ENCODE results near the gene RPH3AL.
"Not testable (repeated sequence)": the region's sequence is repeated elsewhere in the genome, so short reads cannot be mapped to it uniquely, and the experiment has no call there.

RPH3AL gene

DNA sequence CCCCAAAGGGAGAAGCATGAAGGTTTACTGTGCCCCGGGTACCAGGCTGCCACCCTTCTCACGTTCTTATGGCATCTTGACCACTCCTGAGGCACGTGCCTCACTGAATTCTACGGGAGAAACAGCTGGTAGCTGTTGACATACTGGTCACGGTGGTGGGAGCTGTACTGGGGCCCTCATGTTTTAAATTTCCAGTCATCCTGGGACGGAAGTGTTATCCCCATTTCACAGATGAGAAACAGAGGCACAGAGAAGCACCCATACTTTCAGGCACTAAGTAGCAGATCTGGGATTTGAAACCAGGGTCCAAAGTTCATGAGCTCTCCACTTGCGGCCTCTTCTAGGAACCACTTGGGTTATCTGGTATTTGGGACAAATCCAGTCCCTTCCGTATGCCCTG lies 144.8 kb downstream of the RPH3AL start:
- no peak overlapping the region for H3K4me3 ChIP-seq (ENCODE audit: low read depth, low read length)
- TF ChIP-seq, protein P1, sequence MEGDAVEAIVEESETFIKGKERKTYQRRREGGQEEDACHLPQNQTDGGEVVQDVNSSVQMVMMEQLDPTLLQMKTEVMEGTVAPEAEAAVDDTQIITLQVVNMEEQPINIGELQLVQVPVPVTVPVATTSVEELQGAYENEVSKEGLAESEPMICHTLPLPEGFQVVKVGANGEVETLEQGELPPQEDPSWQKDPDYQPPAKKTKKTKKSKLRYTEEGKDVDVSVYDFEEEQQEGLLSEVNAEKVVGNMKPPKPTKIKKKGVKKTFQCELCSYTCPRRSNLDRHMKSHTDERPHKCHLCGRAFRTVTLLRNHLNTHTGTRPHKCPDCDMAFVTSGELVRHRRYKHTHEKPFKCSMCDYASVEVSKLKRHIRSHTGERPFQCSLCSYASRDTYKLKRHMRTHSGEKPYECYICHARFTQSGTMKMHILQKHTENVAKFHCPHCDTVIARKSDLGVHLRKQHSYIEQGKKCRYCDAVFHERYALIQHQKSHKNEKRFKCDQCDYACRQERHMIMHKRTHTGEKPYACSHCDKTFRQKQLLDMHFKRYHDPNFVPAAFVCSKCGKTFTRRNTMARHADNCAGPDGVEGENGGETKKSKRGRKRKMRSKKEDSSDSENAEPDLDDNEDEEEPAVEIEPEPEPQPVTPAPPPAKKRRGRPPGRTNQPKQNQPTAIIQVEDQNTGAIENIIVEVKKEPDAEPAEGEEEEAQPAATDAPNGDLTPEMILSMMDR (IDR thresholded peaks at IDR 0.05; ENCODE audit: borderline replicate concordance, insufficient read depth, low read depth, low read length): no peak

DNA sequence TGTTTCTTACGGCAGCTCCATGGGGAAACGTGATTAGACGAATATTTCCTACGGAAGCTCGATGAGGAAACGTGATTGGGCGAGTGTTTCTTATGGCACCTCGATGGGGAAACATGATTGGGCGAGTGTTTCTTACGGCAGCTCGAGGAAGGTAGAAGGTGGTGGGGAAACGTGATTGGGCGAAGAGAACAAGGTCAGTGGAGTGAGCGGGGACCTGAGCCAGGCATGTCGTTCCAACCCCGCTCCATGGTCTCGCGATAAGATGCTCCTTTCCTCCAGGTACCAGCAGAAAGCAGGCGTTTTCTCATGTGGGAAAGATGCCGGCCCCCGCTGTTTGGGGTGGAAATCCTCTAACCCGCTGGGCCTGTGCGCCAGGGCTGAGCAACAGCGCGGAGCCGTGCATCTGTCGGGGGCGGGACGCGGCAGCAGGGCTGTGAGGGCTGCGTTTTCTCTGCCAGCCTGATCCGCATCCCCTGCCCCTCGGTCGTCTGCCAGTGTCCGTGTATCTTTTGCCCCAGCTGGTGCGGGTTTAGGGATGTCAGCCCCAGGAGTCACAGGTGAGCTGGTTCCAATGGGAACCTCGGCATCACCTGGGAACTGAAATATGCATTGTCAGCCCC lies 145.6 kb downstream of the RPH3AL start:
- TF ChIP-seq, protein P1 (IDR thresholded peaks at IDR 0.05; ENCODE audit: borderline replicate concordance, insufficient read depth, low read depth, low read length): no peak
- no peak overlapping the region for H3K4me3 ChIP-seq (ENCODE audit: low read depth, low read length)

DNA sequence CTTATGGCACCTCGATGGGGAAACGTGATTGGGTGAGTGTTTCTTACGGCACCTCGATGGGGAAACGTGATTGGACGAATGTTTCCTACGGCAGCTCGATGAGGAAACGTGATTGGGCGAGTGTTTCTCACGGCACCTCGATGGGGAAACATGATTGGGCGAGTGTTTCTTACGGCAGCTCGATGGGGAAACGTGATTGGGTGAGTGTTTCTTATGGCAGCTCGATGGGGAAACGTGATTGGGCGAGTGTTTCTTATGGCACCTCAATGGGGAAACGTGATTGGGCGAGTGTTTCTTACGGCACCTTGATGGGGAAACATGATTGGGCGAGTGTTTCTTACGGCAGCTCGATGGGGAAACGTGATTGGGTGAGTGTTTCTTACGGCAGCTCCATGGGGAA lies 146.1 kb downstream of the RPH3AL start:
- H3K4me3 ChIP-seq (ENCODE audit: low read depth, low read length): not testable (repeated sequence)

DNA sequence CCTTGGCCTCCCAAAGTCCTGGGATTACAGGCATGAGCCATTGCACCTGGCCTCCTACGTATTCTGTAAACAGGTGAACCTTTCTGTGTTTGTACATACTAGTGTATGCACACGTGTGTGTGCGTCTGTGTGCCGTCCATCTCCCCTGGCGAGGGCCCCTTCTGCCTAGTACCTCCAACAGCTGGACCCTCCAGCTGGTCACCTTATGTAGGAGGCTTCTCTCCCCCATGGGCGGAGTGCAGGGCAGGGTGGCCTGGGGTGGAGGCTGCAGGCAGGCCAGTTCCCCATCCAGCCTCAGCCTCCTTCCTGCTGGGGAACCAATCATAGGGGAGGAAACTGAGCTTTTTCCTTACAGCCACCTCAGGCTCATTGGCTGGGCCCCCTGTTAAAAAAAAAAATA lies 146.8 kb downstream of the RPH3AL start:
- H3K4me3 ChIP-seq (ENCODE audit: low read depth, low read length): no peak overlapping the region
- TF ChIP-seq, protein P1 (IDR thresholded peaks at IDR 0.05; ENCODE audit: borderline replicate concordance, insufficient read depth, low read depth, low read length): no peak

DNA sequence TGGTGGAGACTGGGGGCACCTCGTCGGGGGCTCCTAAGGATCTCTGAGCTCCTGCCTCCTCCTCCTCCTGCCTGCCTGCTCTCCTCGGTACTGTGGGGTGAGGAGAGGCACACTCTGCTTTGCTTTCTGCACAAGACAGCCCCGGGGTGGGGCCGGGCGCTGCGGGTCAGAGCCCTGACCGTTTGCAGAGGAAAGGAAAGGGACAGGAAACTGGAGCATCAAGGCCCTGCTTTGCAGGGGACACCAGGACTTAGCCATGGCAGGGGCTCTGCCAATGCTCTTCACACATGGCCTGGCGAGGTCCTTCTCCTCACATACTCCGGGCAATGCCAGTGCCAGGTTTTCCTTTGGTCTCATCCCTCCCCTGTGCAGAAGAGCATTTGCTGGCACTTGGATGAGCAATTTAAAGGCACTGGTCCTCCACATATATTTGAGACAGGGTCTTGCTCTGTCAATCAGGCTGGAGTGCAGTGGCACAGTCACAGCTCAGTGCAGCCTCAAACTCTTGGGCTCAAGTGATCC lies 147.4 kb downstream of the RPH3AL start:
- TF ChIP-seq, protein P1 (IDR thresholded peaks at IDR 0.05; ENCODE audit: borderline replicate concordance, insufficient read depth, low read depth, low read length): no peak
- H3K4me3 ChIP-seq (ENCODE audit: low read depth, low read length): no peak overlapping the region

DNA sequence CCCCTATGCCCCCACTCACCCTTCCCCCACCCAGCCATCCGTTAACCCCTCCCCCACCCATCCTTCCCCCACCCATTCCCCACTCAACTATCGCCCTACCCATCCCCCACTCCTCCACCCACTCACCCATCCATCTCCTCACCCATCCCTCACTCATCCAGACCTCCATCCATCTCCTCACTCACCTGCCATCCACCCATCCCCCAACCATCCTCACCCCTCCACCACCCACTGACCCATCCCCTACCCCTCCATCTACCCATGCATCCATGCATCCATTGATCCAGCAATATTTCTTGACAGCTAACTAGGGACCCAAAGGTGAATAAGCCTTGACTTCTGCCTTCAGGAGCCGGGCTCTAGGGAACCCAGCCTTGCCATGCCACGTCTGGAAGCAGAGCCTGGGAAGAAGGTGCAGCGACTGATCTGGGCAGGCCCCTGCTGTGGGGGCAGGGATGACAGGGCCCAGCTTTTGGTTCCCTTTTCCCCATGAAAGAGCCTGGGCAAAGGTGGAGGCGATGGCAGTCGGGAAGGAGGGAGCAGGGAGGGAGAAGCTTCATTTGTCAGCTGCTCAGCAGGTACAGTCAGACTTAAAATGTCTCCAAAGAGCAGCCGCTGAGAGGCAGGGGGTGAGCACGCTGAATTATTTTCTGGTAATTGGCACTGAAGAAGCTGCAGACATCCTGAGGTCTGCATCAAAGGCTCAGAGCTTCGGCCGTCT lies 148.0 kb downstream of the RPH3AL start:
- H3K4me3 ChIP-seq (ENCODE audit: low read depth, low read length): no peak overlapping the region
- TF ChIP-seq, protein P1 (IDR thresholded peaks at IDR 0.05; ENCODE audit: borderline replicate concordance, insufficient read depth, low read depth, low read length): no peak

DNA sequence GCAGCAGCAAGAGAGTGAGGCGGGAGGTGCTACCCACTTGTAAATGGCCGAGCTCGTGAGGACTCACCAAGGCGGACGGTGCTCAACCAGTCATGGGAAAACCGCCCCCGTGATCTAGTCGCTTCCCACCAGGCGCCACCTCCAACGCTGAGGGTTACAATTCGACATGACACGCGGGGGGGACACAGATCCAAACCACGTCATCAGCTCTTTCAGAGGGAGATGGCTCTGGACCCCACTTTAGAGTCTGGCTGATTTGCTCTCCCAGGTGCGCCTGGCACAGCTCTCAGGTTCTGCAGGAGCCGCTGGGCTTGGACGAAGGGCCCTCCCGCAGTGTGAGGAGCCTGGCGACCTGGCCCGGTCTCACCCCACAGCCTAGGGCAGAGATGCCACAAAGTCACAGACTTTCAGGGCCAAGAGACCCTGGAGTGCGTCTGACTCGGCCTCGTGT lies 150.1 kb downstream of the RPH3AL start:
- TF ChIP-seq, protein P1 (IDR thresholded peaks at IDR 0.05; ENCODE audit: borderline replicate concordance, insufficient read depth, low read depth, low read length): no peak
- no peak overlapping the region for H3K4me3 ChIP-seq (ENCODE audit: low read depth, low read length)

DNA sequence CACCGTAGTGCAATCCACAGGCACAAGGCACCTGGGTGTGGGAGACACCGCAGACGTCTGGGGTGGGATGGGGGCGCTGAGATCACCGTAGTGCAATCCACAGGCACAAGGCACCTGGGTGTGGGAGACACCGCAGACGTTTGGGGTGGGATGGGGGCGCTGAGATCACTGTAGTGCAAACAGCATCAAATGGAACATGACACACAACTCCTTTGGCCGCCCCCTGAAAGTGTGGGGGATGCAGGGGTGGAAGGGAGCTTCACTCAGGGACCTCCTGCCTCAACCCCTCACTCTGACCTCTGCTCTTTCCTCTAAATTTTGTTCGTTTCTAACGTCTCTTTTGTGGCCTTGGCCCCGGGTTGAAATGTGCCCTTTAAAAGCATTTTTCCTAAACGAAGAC lies 150.9 kb downstream of the RPH3AL start:
- H3K4me3 ChIP-seq (ENCODE audit: low read depth, low read length): not testable (repeated sequence)

DNA sequence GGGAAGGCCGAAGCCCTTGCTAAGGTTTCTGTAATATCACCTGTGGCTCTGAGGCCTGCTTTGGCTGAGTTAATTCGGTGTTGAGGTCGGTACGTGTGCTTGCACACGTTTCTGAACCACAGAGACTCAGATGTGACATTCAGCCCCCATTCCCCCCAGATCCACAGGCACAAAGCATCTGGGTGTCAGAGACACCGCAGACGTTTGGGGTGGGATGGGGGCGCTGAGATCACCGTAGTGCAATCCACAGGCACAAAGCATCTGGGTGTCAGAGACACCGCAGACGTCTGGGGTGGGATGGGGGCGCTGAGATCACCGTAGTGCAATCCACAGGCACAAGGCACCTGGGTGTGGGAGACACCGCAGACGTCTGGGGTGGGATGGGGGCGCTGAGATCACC lies 151.3 kb downstream of the RPH3AL start:
- H3K4me3 ChIP-seq (ENCODE audit: low read depth, low read length): not testable (repeated sequence)
